A673 (cell line): ENCODE results near the gene SYNJ2. TPM values are rescaled to one million over a fixed set of nuclear protein-coding genes. Genes with fewer than 3 reads are reported as not detected.

Source experiments
- BruUV-seq: library from RNA; stranded (reverse); fragments of 400-500 nt; replicated peaks from 2 replicates; lab custom pipeline; 2021; lab: Mats Ljungman, UMichigan
- CTCF ChIA-PET: fragments of 300-600 bp; sonication (Branson Sonifier 250); formaldehyde crosslinking; loops from one replicate; lab custom pipeline; 2022; ENCODE audit warnings: antibody characterized with exemption; lab: Charles Lee
- POLR2A ChIA-PET: fragments of 300-600 bp; sonication (Branson Sonifier 250); formaldehyde crosslinking; loops from one replicate; lab custom pipeline; 2022; ENCODE audit warnings: antibody characterized with exemption; ENCODE audit not compliant: low non-redundant PET; lab: Charles Lee
- DNase-seq: peaks from one replicate; pipeline ENCODE4 v3.0.0-alpha.2; 2015; ENCODE audit warnings: low spot score
- H3K27ac ChIP-seq: fragments of 200-600 bp; sonication (generic); 2 replicates; pipeline ENCODE4 v1.5.1; 2016; ENCODE audit warnings: mixed run types, low read depth, mild to moderate bottlenecking, mixed read lengths, antibody characterized with exemption, low read length; ENCODE audit not compliant: poor library complexity, severe bottlenecking
- H3K27me3 ChIP-seq: fragments of 200-600 bp; sonication (generic); replicated peaks from 2 replicates; pipeline ENCODE4 v1.6.1; 2017; ENCODE audit warnings: mixed run types, low read depth, mild to moderate bottlenecking, mixed read lengths, antibody characterized with exemption, low read length; ENCODE audit not compliant: insufficient read depth, poor library complexity
- H3K36me3 ChIP-seq: fragments of 200-600 bp; sonication (generic); 2 replicates; pipeline ENCODE4 v1.6.1; 2016; ENCODE audit warnings: mixed run types, mild to moderate bottlenecking, mixed read lengths, antibody characterized with exemption, low read length; ENCODE audit not compliant: insufficient read depth, poor library complexity, severe bottlenecking
- H3K4me1 ChIP-seq: fragments of 200-600 bp; sonication (generic); 2 replicates; pipeline ENCODE4 v1.6.1; 2017; ENCODE audit warnings: mixed run types, mild to moderate bottlenecking, mixed read lengths, antibody characterized with exemption, low read length; ENCODE audit not compliant: insufficient read depth, poor library complexity, severe bottlenecking
- H3K4me3 ChIP-seq: fragments of 200-600 bp; sonication (generic); 2 replicates; pipeline ENCODE4 v1.5.1; 2016; ENCODE audit warnings: low read depth, mixed run types, mild to moderate bottlenecking, mixed read lengths, low read length; ENCODE audit not compliant: poor library complexity, severe bottlenecking
- H3K9me3 ChIP-seq: fragments of 200-600 bp; sonication (generic); 2 replicates; pipeline ENCODE4 v1.6.1; 2016; ENCODE audit warnings: mixed run types, low read depth, mild to moderate bottlenecking, mixed read lengths, antibody characterized with exemption, low read length; ENCODE audit not compliant: poor library complexity, severe bottlenecking
- CTCF ChIP-seq: fragments of 300-800, 200-600 bp; sonication (generic); conservative IDR thresholded peaks from 2 replicates; pipeline ENCODE4 v1.5.1; 2017; ENCODE audit warnings: low read depth, mild to moderate bottlenecking, antibody characterized with exemption, low read length, moderate library complexity, mixed read lengths
- EZH2 ChIP-seq: fragments of 200-600 bp; sonication (generic); IDR thresholded peaks from 2 replicates; pipeline ENCODE4 v1.6.1; 2017; ENCODE audit warnings: borderline replicate concordance, low read depth, mild to moderate bottlenecking, mixed read lengths, antibody characterized with exemption, low read length; ENCODE audit not compliant: poor library complexity, severe bottlenecking
- intact Hi-C: fragments of 100-400 bp; cut with micrococcal nuclease; formaldehyde crosslinking; loops from one replicate; pipeline ENCODE4 v1.10.0; 2022; ENCODE audit not compliant: unreplicated experiment
- total RNA-seq: library from RNA; stranded (reverse); gene quantifications from 2 replicates; pipeline ENCODE4 v1.2.3, GENCODE V29; 2021

Gene SYNJ2
- total RNA-seq, 1 experiment from 2014 or later = 37.0 TPM

DNA sequence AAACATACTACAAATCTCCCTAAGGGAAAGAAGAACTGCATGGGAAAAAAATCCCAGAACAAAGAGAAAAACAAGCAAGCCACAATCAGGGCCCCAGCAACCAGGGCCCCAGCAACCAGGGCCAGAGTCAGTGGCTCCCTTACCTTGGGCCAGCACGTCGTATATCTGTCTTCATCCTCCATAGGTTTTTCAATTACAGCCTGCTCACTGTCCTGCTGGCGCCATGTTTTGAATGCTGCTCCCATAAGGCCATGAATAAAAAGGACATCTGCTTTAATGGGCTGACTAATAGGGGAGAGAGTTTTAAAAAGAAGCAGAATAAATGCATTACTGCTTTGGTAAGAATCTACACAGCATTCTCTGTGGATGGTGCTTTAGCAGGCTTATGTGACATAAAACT is 137.2 kb downstream of the SYNJ2 start:
- BruUV-seq = no TSS peak
- H3K36me3 ChIP-seq = no peaks in the 10 kb centered on the region
- ChIA-PET POLR2A (no interaction called here), CTCF (no interaction called here)
- no peaks in the 10 kb centered on the region for H3K4me1 ChIP-seq
- intact Hi-C loops = no loop called here
- H3K27me3 ChIP-seq = no peaks in the 10 kb centered on the region
- no peaks in the 10 kb centered on the region for H3K9me3 ChIP-seq
- no peak for TF ChIP-seq CTCF
- TF ChIP-seq EZH2 = no peak
- H3K27ac ChIP-seq = no peak overlapping the region
- DNase-seq = no peak
- H3K4me3 ChIP-seq = no peak overlapping the region

DNA sequence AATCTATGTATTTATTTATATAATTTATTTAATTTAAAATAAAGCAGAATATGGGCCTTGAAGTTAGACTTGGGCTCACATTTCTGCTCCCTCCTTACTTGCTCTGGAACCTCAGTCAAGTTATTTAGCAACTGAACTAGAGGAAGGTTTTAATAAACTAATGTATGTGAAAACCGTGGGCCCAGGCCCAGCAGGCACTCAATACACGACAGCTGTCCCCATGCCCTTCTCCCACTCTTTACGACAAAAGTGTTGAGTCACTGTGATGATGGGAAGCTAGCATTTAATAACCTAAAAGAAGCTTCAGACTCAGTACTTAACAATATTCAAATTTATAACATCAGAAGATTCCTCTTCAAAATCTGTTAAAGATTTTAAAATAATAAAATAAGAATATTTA is 139.7 kb downstream of the SYNJ2 start:
- TF ChIP-seq CTCF (no peak), EZH2 (no peak)
- H3K27ac ChIP-seq = no peak overlapping the region
- no peaks in the 10 kb centered on the region for H3K27me3 ChIP-seq
- intact Hi-C loops = no loop called here
- no peaks in the 10 kb centered on the region for H3K9me3 ChIP-seq
- DNase-seq = peak; percentile 71
- no peaks in the 10 kb centered on the region for H3K4me1 ChIP-seq
- no peaks in the 10 kb centered on the region for H3K36me3 ChIP-seq
- CTCF ChIA-PET = interaction anchor here (0.6 kb wide), 1 partner anchor 128 kb away, joined by 8 read pairs; no protein-coding TSS in a partner anchor
- H3K4me3 ChIP-seq = no peak overlapping the region
- POLR2A ChIA-PET = no interaction called here
- no TSS peak for BruUV-seq

DNA sequence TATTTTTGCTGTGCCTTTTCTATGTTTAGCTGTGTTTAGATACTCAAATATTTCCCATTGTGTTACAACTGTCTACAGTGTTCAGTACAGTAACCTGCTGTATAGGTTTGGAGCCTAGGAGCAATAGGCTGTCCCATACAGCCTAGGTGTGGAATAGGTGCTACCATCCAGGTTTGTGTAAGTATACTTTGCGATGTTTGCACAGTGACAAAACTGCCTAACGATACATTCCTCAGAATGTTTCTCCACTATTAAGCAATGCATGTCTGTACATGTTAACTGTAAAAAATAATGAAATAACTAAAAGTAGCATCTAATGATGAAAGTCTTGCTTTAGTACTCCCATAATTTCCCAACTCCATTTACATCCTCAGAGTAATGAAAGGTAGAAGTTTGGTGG is 140.4 kb downstream of the SYNJ2 start:
- Histone ChIP-seq H3K9me3 (no peaks in the 10 kb centered on the region), H3K27ac (no peak overlapping the region), H3K4me3 (no peak overlapping the region), H3K27me3 (no peaks in the 10 kb centered on the region), H3K4me1 (no peaks in the 10 kb centered on the region), H3K36me3 (no peaks in the 10 kb centered on the region)
- intact Hi-C loops = no loop called here
- no TSS peak for BruUV-seq
- CTCF ChIA-PET = no interaction called here
- POLR2A ChIA-PET = no interaction called here
- TF ChIP-seq CTCF = no peak
- no peak for TF ChIP-seq EZH2
- DNase-seq = no peak
